GM21619 (cell line): ENCODE data around the gene SHOC2.

Experiments
- ATAC-seq: cut with Tn5 transposase; IDR thresholded peaks from one replicate; pipeline ENCODE4 v1.9.1; 2021; ENCODE audit not compliant: unreplicated experiment

SHOC2 gene

DNA sequence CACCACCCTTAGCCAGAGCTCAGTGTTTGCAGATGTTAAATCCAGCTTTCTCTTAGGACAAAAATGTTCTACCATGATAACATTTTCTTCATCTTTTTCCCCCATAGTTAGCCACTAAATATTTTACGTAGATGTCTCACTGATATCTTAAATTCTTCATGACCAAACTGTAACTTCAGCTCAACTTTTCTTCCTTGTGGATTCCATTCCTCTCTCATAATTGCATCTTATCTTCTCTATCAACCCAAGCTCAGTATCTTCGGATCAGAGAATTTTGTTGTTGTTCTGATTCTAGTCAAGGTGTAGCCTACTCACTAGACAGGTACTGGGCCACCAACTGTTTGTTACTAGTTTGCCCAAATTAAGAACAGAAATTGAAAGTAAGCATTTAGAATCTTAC, 60.2 kb downstream of the SHOC2 start:
- ATAC-seq = no peak

DNA sequence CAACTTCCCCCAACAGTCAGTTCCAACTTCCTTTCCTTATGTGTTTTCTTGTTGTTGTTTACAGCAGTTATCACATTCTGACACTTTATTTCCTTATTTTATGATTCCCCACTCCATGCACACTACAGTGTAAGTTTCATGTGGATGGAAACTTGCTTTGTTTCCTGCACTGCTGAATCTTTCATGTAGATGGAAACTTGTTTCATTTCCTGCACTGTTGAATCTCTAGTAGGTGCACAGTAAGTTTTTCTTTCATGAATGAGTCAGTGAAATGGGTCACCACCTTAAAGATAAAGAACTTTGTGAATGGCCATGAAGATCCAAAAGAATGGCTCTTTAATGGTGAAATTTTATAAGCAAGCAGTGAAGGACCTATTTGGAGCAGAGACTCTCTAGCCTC, 61.4 kb downstream of the SHOC2 start:
- no peak for ATAC-seq

DNA sequence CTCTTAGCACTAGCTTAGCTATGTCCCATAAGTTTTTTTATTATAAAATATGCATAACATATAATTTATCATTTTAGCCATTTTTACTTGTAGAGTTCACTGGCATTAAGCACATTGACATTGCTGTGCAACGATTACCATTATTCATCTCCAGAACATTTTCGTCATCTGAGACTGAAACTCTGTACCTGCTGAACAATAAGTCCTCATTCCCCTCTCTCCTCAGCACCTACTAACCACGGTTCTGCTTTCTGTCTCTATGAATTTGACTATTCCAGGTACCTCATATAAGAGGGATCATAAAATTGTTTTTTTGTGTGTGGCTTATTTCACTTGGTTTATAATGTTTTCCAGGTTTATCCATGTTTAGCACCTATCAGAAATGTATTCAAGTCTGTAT, 64.1 kb downstream of the SHOC2 start:
- no peak for ATAC-seq

DNA sequence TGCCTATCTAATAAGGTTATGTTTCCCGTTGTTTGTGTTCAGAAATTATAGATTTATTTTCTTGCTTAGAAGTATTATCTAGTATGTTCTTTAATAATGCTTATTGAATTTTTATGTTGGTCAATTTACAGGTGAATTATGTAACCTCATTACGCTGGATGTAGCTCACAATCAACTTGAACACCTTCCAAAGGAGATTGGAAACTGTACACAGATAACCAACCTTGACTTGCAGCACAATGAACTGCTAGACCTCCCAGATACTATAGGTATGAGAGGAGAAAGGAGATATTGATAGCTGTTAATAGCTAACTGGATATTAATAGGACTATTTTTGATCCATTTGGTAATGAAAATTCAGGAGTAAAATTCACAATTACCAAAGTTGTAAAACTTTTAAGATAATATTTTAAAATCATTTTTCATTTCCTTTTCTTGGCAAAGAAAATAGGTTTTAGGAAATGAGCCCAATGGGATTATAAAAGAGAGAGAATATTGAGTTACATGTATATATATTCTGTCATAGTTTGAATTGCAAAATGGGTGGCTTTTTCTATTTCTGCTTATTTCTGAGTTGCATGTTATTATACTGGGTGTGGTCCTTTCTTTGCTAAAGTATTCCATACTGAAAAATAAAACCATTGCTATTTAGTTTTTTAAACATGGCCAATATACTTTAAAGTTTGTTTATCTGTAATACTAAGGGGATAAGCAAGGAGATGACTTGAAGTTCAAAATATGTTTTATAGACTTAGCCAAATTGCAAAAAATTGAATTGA, 66.3 kb downstream of the SHOC2 start:
- ATAC-seq = no peak

DNA sequence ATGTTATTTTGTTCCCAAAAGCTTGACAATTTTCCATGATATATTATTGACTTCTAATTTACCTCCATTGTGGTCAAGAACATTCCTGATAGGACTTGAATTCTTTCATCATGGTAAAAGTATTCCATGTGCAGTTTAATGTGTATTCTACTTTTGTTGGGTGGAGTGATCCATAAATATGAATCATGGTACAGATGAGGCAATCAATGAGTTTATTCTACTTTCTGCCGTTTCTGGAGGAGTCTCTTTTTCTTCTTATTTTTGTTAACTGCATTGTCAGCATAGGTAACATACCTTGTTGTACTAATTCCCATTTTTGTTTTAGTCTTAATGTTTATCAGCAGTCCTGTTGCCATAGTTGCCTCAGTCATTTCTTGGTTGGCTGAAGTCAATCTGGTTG, 69.6 kb downstream of the SHOC2 start:
- ATAC-seq = no peak

DNA sequence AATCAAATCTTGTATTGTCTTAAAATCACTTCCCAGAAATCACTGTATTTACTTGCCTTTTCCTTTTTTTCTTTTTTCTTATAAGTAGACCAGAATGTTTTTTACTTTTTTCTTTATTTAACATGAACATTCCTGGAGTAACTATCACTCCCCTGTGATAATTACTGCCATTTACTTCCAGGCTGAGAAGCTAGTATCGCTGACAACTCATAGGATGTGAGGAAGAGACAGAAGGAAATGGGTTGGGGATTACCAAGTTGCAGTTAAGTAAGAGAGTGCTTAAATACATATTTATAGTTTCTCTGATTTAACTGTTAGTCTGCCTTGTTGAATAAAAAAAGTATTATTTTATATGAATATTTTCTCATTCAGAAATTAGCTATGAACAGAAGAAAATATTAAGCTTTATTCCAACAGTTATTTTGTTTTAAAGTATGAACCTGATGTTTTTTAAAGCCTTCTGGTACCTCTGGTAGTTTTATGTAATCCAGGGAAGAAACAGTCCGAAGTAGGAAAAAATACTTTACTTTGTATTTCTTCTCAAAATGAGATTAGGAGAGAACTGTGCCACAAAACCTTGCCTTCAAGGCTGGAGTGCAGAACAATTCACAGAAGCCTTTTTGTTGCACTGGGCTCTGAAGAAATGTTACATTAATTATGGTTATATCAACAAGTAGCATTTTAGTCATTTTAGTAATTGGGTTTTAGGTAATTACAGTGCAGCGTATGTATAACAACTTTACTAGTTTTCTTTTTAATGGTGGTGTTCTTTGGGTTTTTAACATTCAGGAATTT, 72.8 kb downstream of the SHOC2 start:
- no peak for ATAC-seq

DNA sequence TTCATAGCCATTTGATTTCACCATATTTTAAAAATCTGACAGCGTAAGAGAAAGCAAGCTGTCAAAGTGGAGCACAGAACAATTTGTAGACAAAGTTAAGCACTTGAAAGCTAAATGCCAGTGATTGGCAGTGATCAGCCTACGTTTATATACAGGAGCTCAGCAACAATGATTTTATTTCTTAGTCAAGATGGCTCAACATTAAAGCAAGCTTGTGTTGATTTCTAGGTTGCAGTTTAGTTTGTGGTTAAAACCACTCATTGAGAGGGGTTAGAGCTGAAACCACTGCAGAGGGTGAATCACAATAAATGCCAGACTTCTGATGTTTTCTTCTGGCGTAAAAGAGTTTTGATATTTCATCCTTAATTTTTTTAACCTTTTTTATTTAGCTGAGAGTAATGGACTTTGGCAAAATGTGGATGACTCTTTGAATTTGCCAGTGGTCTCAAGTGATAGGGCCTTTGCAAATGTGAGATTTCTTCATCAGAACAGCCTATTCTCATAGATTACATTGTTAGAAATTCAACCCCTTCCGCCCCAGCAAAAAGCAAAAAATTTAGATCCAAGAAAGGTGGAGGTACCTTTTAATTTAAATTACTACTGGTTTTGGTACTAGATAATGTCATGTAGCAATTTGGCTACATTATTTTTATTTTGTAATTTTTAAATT, 73.8 kb downstream of the SHOC2 start:
- ATAC-seq = peak; percentile 56

DNA sequence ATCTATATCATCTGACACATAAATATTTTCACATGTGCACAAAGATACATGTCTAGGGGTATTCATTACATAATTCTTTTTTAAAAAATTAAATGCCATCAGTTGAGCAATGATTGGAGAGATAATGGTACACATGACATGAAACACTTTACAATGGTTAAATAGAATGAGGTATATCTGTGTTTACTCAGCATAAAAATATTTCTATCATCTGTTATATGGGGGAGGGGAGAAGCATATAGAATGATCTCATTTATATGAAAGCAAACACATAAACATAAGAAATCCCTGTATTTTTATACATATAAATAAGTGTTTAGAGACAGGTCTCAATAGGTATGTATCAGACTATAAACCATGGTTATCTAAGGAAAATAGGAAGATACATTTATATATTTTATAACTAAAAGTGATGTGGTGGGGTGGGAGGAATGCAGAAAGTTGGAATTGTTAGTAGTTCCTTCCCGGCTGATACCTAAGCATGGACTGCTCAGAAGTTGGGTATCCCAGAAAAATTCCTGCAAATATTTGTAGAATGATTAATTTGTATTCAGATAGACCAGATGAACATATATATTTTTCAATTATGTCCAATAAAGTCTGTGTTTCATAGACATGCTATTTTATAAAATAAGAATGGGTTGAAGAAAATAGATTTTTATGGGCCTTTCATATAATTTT, 75.1 kb downstream of the SHOC2 start:
- ATAC-seq = no peak

DNA sequence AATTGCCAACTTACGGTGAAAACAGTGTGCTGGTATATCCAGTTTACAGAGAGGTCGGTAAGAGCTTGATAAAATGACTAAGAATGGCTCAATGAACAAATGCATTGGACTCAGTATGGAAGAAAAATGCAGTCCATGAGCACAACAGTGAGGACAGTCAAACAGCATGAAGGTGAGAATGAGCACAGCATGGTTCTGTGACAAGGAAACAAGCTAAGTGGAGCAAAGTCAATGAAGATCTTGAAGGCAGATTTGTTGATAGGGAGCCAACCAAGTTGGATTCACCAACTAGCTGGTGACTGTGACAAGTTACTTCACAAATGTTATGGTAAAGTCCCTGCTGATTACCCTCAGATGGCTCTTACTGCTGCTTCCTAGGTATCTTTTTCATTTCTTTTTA, 75.9 kb downstream of the SHOC2 start:
- ATAC-seq = no peak

DNA sequence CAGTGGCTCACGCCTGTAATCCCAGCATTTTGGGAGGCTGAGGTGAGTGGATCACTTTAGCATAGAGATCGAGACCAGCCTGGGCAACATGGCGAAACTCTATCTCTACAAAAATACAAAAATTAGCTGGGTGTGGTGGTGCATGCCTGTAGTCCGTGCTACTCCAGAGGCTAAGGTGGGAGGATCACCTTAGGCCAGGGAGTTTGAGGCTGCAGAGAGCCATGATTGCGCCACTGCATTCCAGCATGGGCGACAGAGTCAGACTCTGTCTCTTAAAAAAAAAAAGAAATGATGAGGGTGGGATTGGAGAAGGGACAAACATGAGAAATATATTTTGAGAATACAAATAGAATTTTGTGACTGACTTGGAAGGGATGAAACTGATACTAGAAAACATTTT, 76.9 kb downstream of the SHOC2 start:
- ATAC-seq = no peak

DNA sequence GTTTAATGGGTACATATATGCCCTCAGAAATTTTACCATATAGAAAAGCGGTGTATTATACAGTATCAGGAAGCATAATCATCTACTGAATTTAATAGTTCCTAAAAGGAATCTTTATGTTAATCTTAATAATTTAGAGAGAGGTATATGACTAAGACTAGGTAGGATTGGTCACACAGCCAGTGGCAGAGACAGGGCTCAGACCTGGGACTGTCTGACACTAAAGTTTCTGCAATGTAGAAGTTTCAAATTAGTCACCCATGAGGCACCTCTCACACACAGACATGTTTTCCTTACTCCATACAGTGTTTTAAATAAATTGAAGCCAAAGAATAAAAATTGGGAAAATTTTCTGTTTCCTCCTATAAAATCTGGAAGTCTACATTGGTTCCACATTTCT, 84.6 kb downstream of the SHOC2 start:
- ATAC-seq = no peak

DNA sequence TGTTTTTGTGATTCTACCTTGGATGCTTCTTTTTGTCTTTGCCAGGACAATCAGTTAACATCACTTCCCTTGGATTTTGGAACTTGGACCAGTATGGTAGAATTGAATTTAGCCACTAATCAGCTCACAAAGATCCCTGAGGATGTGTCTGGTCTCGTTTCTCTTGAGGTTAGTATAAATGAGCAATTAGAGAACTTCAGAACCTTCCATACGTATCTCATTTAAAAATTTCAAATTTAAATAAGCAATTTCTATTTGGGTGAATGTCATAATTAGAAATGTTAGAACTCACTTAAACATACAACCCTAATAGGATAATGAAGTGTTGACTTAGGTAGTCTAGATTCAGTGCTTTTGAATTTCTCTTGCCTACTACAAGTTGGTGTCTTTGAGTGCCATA, 88.1 kb downstream of the SHOC2 start:
- no peak for ATAC-seq

DNA sequence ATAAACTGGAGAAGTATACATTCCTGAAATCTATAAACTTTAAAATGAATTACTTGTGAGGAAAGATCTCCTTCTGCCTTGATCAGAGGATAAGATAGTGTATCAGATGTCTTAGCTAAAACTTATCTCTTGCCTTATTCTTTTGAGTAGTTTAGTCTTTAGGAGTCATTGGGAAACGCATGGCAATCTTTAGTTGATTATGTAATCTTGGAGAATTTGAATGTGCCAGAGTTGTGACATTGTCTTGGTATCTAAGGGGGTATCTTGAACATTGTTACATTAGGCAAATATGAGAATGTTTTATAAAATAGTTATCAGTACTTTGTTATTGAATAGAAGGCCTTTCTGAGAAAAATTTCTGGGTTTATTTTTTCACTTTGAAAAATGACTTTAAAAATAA, 95.8 kb downstream of the SHOC2 start:
- ATAC-seq = no peak

DNA sequence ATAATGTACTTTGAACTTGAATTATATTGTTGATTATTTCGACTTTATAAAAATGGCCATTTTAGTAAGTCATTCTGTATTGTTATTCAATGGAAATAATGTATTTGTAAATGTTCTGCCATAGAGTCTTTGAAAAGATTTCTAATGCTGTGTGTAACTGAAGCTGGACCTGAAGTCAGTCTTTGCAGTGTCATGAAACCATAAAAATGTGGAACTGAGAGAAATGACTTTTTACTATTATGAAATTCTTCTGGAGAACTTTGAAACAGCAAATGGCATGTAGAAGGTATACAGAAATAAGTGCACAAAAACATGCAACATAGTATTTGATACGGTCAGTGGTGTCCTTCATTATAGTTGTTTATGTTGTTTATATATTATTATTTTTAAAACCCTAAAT, 97.7 kb downstream of the SHOC2 start:
- ATAC-seq = no peak

DNA sequence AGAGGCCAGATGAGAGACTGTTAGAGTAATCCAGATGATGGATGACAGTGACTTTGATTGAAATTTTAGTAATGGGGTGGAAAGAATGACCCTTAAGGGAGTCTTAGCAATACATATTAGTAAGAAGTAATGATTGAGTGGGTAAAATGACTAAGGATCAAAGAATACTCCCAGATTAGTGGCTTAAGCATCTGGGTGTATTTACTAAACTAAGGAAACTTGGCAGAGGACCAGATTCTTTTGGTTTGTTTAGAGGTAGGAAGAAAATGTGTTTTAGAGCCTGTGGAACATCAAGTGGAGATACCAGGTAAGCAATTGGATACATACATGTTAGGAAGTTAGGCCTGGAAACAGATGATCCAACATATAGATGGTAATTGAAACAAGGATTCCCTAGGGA, 98.6 kb downstream of the SHOC2 start:
- no peak for ATAC-seq

DNA sequence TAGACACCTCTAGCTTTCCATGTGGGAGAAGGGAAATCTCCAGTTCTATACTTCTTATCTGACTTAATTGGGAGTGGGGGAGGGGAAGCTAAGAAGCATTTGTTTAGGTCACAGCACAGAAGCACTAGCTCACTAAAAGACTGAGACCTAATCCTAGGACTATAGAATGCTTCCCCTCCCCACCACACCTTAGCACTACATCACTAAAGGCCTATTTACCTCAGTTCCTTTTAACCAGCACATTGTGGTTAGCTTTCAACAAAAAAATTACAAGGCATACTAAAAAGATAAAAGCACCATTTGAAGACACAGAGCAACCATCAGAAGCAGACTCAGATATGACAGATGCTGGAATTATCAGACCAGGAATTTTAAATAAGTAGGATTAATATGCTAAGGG, 103.7 kb downstream of the SHOC2 start:
- ATAC-seq = no peak

DNA sequence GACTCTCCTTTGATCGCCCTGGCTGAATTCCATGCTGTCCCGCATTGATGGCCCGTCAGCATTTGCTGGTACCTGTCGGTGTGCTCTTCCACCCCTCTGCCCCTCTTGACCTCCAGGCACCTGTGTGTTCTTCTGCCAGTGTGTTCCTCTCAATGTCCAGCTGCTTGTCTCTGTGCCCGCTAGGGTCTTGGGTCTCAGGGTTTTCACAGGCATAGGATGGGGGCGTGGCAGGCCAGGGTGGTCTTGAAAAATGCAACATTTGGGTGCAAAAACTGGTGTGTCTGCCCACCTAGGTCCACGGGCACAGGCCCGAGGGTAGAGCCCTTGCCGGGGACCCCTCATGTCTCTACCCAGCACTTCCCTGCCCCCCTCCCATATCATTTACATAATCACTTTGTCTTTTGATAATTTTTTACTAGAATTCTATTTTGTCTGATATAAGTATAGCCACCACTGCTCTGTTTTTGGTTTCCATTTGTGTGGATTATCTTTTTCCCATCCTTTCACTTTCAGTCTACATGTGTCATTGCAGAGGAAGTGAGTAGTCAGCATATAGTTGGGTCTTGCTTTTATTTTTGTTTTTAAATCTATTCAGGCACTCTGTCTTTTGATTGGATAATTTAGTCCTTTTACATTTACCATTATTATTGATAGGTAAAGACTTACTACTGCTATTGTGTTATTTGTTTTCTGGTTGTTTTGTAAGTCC, 110.8 kb downstream of the SHOC2 start:
- ATAC-seq = peak; percentile 69

DNA sequence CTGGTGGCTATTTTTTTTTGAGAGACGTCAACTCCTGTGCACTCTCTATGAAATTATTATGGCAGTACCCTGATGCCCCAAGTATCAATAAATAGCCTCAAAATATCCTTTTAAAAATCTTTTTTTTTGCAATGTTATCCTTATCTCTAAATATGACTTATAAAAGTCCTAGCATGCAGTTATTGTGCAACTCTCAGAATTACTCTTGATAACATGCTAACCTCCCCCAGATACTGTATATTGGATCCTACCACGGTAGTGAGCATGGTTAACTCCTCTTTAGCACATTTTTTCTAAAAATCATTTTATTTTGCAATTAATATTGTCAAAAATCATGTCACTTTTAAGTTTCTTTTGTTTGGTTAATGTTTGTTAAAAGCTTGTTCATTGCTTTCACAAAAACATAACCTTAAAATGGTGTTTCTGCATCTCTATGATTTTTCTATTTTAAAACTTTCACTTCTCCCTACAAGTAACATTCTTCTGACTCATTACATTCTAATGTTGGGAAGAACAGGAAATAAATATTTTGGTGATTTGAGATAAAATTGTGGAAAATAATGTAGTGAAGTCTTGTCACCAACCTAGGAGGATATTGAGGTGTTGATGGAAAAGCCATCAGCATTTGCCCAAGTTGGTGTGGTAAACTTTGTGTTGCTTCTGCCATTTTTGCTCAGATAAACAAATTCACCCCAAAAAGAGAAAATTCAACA, 115.3 kb downstream of the SHOC2 start:
- ATAC-seq = no peak

DNA sequence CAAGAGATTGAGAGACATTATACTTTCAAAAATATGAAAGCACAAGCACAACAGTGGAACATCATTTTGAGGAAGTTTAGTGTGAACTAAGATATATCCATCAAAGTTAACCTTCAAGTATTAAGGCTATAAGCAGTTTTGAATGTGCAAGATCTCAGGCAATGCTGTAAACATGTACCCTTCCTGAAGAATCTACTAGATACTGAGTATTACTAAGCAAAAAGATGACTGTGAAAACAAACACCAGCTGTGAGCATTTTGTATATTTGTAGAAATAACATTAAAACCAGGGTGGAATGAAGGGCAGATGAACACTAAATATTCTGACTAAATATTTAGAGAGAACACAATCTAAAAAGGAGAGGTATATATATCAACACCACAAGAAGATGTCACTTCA, 116.1 kb downstream of the SHOC2 start:
- ATAC-seq = no peak

DNA sequence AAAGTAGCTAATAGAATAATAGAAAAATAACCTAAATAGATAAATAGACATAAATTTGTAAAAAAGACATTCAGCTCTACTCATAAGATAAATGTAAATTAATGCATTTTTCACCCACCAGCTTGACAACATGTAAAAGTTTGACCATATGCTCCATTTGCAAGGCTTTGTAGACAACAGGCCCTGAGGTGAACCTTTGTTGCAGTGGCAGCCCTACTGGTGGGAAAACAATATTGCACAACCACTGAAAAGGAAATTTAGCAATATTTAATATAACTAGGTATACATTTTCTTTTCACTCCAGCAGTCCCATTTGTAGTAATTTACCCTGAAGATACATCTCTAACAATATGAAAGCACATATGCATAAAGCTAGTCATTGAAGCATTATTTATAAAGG, 118.5 kb downstream of the SHOC2 start:
- ATAC-seq = no peak
